Hematopoietic multipotent progenitor cell treated with erythropoietin and hydrocortisone succinate and interleukin-3 and kit ligand, for 6 days (in vitro differentiated cells): ENCODE measurements around the gene ARRDC1.
"Not testable (repeated sequence)": the region's sequence is repeated elsewhere in the genome, so short reads cannot be mapped to it uniquely, and the experiment has no call there.

Experiments used
- DNase-seq: peaks from one replicate; pipeline ENCODE4 v3.0.0-alpha.2; 2015

ARRDC1 gene

DNA sequence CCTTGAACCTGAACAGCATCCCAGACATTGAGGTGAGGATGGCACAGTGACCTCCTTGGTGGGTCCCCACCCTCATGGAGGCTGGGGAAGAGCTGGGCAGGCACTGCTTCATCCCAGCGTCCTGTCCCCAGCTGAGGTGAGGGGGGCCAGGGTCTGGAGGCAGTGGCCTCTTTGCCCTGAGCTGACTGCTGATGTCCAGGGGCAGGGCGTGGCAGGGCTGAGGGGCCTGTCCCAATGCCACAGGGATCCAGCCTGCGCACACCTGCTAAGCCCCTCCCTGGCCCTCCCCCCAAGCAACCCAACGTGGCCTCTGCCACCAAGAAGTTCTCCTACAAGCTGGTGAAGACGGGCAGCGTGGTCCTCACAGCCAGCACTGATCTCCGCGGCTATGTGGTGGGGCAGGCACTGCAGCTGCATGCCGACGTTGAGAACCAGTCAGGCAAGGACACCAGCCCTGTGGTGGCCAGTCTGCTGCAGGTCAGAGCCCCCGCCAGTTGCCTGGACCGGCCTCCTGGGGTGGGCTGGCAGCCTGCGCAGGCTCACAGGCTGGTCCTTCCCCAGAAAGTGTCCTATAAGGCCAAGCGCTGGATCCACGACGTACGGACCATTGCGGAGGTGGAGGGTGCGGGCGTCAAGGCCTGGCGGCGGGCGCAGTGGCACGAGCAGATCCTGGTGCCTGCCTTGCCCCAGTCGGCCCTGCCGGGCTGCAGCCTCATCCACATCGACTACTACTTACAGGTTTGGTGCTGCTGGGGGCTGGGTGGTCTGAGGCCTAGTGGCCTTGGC is 8.4 kb downstream of the ARRDC1 start:
- no peak for DNase-seq

- DNase-seq = no peak
Observed at GRCh38 chr9:137614631-137615386, 9.3 kb downstream of the ARRDC1 start.

GRCh38 chr9:137615387-137615871 is 9.9 kb downstream of the ARRDC1 start:
- DNase-seq = no peak

DNA sequence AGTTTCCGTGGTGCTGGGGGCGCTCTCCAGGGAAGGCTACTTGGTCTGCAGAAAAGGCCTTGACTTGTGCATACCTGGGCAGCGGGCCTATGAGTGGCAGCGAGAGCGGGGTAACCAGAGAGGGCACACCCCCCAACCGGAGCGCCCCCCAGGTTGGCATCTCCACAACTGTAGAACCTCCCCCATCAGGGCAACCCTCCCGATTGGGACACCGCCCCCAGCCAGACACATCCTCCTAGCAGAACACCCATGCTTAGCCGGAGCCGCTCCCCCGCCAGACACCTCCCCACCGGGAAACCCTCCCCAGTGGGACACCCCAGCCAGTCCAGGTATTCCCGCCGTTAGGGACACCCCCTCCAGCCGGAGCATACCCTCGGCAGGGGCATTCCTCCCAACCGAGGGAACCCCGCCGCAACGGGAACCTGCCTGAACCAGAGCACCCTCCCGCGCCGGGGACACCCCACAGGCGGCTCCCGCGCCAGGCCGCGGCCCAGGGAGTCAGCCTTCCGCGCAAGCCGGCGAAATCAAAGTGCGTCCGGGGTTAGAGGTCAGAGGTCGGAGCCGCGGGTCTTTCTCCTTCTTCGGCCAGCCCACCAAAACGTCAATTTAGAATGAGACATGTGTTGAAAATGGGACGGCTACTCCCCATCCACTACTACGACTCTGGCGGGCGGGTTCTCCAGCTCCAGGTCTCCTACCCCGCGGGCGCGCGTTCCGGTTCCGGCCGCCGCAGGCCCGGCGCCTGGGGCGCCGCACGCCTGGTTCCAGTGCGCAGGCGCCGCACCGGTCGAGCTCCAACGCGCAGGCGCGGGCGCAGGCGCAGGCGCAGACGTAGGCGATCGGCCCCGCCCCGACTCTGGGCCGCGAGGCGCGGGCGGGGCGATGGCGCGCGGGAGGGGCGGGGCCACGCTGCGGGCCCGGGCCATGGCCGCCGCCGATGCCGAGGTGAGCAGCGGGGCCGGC is 12.9 kb downstream of the ARRDC1 start, which contains the start of gene EHMT1:
Gene EHMT1 (plus strand): TSS at position 901 of the 963 bp plus-strand sequence. CDS start 24 bp downstream, at position 925.
- DNase-seq = peak; percentile 93

- DNase-seq = peak; percentile 64
Observed at GRCh38 chr9:137619240-137620047, 14.0 kb downstream of the ARRDC1 start.

GRCh38 chr9:137620048-137620405 is 14.5 kb downstream of the ARRDC1 start:
- no peak for DNase-seq

DNA sequence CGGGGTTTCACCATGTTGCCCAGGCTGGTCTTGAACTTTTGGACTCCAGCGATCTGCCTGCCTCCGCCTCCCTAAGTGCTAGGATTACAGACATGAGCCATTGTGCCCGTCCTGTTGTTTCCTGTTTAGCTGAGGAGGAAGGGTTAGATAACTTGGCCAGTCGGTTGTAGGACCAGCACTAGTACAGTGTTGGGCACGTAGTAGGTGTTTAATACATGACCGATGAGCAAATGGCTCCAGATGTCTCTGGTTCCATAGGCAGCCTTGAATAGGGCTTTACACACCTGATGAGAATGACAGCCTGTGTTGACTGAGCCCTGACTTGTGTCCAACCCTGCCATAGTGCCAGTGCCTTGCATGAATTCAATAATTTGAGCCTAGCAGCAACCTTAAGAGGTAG is 15.1 kb downstream of the ARRDC1 start:
- no peak for DNase-seq

GRCh38 chr9:137621131-137621757 is 15.8 kb downstream of the ARRDC1 start:
- peak; percentile 70 for DNase-seq

DNA sequence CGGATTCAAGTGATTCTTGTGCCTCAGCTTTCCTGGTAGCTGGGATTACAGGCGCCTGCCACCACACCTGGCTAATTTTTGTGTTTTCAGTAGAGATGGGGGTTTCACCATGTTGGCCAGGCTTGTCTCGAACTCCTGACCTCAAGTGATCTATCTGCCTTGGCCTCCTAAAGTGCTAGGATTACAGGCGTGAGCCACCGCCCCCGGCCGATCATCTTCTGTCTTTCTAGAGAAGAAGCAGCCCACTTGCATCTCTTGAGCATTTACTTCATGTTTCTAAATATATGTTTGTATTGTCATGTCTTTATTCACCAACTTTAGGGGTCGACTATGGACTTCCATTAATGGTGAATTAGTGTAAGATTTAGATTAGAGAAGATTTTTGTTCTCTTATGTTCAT is 16.7 kb downstream of the ARRDC1 start:
- DNase-seq = not testable (repeated sequence)

GRCh38 chr9:137626464-137626863 is 21.0 kb downstream of the ARRDC1 start:
- DNase-seq = peak; percentile 45

- DNase-seq = not testable (repeated sequence)
Observed at GRCh38 chr9:137627406-137627805, 21.9 kb downstream of the ARRDC1 start.

DNA sequence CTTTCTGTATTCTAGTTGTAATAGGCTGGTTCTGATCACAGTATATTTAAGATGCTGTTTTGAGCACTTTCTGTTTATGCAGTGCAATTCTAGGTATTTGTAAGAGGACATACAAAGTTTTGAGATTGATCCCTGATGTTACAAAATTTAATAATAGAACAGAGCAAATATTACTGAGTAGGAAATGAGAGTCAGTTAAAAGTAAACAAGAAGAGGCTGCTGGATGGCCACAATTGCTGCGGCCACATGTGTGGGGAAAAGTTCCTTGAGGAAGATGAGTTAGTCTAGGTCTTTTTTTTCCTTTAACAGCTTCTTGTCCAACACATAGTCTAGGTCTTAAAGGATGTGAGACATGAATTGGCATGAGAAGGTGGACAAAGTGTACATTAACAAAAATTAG is 24.6 kb downstream of the ARRDC1 start:
- DNase-seq = no peak

DNA sequence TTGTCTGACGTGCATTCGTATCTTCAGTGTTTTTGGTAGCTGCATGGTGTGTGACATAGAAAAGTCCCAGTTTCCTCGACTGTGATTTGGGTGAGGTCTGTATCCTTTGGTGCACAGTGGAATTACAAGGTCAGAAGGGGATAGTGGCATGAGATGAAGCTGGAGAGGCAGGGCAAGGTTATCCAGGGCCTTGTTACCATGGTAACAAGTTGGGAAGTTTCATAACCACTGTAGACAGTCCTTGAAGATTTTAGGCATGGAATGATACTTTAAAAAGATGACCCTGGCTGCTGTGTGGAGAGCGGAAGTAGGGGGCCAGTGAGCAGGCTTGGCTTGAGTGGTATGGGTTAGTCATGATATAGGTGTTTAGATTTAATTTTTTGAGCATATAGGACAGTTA is 25.2 kb downstream of the ARRDC1 start:
- DNase-seq = no peak

DNA sequence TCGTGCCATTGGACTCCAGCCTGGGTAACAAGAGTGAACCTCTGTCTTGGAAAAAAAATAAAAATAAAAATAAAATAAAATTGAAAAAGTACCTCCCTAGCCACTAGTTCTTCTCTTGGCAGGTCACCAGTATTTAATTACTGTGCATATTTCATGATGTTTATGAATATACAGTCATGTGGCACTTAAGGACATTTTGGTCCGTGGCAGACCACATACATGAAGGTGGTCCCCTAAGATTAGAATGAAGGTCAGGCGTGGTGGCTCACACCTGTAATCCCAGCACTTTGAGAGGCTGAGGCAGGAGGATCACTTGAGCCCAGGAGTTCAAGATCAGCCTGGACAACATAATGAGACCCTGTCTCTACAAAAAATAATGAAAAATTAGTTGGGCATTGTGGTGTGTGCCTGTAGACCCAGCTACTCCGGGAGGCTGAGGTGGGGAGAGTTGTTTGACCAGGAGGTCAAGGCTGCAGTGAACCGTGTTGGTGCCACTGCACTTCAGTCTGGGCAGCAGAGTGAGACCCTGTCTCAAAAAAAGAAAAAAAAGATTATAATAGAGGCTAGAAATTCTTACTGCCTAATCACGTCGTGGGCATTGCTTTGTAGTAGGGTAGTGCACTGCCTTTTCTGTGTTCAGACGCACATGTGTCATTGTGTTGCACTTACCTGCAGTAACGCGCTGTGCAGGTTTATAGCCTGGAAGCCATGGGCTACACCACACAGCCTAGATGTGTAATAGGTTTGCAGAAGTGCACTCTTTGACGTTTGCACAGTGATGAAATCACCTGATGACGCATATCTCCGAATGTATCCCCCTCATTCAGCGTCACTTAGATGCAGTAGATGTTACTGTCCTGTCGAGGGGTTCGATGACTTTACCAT is 26.1 kb downstream of the ARRDC1 start:
- peak; percentile 42 for DNase-seq

- DNase-seq = no peak
Observed at GRCh38 chr9:137632230-137633161, 27.0 kb downstream of the ARRDC1 start.

- no peak for DNase-seq
Observed at GRCh38 chr9:137634016-137634415, 28.5 kb downstream of the ARRDC1 start.

- no peak for DNase-seq
Observed at GRCh38 chr9:137638680-137639079, 33.2 kb downstream of the ARRDC1 start.

DNA sequence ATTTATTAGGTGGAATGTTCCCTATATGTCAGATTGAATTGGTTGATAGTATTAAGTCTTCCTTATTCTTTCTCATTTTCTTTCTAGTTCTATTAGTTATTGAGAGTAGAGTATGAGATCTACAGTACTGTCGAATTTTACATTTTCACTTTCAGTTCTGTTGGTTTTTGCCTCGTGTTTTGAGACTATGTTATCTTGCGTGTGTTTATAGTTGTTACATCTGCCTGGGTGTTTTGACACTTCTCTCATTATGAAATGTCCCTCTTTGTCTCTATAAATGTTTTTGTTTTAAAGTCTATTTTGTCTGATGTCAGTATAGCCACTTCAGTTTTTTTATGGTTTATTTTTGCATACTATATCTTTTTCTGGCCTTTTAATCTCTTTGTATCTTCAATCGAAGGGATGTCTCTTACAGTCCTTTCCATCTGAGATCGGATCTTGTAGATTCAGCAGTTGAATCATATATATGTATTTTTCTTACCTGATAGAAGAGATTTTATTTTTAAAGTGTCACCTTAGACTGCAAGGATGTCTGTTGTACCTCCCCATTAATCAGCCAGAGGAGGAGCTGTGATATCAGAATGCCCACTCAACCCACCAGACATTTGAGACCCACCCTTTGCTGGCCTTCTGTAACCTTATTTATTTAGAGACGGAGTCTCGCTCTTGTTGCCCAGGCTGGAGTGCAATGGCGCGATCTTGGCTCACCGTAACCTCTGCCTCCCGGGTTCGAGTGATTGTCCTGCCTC is 34.0 kb downstream of the ARRDC1 start:
- peak; percentile 52 for DNase-seq
